ENCODE measurements around the gene RNF223.

RNF223 gene

DNA sequence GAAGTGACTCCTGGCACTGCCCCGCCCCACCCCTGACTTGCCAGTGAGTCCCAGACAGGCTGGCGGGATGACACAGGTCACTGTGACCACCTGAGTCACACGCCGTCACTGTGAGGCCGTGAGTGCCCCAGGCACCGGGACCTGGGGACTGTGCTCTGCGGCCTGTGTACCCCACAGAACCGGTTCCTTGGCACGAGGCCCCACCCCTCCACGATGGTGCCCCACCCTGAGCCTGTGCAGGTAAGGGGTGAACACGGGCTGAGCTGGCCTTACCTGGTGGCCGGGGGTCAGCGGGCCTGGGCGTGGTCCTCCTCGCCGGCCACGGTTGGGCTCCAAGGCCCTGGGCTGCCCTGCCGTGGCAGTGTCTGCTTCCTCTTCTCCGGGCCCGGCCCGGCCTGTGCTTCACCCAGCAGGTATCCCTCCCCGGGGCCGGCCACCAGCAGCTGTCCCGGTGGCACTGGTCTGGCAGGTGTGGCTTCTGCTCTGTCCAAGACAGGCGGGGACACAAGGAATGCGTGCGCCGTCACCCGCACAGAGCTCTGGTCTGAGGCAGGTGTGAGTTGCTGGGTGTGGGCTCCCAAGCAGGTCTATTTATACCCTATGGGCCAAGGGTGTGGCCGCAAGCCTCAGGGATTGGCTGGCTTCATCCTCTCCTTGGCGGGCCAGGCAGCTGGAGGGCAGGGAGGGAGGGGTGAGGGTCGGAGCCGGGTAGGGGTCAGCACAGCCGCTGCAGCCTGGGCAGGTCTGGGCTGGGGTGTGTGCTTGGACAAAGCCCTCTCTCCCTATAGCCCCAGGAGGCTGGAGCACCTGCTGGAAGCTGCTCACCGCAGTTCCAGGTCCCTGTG lies at the start of gene RNF223:
TSS of gene RNF223 (minus strand) at position 564 of the 845 bp plus-strand sequence. CDS start 1,740 bp downstream, outside the sequence.
- DNase-seq, result peak; percentile 18

DNA sequence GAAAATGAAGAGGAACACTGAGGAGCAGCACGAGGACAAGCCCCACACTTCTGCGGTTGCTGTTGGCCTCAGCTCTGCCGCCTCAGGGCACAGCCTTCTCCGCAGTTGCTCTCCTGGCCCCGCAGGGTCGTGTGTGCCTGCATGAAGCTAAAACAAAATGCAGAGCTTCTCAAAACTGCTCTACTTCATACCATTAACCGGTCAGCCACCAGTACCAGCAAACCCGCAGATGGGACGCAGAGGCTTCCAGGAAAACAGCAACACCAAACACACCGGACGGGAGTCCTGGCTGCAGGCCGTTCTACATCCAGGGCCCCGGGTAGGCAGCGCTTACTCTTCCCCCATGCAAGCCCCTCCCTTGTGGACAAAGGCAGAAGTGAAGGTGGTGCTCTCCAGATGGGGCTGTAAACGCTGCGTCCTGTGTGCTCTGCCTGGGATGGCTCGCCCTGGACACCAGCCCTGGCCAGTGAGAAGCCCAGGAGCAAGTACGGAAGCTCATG lies 48.9 kb upstream of the RNF223 start:
- DNase-seq, result no peak

- DNase-seq, result peak; percentile 69
These were observed 48.1 kb upstream of the RNF223 start for GRCh38 chr1:1122078-1122811.

DNA sequence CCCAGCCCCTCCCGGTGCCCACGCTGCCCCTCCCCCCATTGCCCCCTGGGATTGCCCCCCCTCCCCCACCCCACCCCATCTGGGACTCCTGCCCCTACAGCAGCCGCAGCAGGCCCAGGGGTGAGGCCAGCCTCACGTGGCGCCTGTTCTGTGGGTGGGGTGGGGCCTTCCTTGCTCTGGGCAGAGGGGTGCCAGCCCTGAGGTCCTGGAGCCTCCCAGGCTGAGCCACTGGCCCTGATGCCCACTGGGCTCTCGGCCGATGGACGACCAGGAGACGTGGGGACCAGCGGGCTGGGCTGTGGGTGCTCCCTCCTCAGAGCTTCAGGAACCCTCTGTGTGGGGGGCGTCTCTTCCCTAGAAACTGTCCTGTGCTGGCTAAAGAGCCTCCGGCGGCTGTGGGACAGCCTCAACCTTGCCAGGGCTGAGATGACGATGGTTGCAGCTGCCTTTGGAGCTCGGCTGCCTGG lies 47.5 kb upstream of the RNF223 start:
- DNase-seq, result no peak

DNA sequence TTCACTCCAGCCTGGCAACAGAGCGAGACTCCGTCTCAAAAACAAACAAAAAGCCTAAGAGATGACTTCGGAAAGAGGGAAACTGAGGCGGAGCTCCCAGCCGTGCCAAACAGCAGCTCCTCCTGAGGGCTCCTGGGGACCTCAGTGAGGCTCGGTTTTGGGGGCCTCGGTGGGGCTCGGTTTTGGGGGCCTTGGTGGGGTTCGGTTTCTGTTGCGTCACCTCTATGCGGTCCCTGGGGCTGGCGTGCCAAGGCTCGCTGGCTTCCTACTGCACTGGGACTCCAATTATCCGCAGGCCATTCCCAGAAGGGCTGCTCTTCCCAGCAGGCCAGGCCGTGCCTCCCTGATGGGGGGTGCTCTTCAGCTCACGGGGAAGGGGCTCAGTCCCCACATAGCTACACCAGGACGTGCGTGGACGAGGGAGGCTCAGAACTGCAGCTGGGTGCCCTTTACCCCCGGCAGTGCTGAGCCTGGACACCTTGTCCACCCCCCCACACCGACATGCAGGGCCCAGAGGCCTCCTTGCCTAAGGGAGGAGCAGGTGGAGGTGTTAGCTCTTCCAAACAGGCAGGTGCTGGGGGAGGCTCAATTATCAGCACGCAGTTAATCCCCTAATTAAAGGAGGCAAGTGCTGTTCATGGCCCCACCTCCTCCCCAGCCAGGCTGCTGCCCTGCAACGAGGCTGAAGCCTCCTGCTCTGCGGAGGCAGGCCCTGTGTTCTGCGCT lies 46.9 kb upstream of the RNF223 start:
- DNase-seq, result no peak

- no peak for DNase-seq
These were observed 46.0 kb upstream of the RNF223 start for GRCh38 chr1:1120096-1120495.

- no peak for DNase-seq
These were observed 45.3 kb upstream of the RNF223 start for GRCh38 chr1:1119272-1119890.

DNA sequence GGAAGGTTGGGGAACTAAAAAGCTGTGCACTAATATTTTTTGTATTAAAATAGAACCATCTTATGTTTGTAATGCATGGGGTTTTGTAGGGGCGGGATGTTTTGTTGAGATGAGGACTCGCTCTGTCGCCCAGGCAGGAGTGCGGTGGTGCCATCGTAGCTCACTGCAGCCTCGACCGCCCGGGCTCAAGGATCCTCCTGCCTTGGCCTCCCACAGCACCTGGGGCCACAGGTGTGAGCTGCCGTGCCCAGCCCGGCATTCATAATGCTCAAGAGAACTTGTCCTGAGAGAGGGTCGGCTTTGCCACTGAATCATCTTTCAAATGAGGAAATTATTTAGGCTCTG lies 44.7 kb upstream of the RNF223 start:
- no peak for DNase-seq

DNA sequence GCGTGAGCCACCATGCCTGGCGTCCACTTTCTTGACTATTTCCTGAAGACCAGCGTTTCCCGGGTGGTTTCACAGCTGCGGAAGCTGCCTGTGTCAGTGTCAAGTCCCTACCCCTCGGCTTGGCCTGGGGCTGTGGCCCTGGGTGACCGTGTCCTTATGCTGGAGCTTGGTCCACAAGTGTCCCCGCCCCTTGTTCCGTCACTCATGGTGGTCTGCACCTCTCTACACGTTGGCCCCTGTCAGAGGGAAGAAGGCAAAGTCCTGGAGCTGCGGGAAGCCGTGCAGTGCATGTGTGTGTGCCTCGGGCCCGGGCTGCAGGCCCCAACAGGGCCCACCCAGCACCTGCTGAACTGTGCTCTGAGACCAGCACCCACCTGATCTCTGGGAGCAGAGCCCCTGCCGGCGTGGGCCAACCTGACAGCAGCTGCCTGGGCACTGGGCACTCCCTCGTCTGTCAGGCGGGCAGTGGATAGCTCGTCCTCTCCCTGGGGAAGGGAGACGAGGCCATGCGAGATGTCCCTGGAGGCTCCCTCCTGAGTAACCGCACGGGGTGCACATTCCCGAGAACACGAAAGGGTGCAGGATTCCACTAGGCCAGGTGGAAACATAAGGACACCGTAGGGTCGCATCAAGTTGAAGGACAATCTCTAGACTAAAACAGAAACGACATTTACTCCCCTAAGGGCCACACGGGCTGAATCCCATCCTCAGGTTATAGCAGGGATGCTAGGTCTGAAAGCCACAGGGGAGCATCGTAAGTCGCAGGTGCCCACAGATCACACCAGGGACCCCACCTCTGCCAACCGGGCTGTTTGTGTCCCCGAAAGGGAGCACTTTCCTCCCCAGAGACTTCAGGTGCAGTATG lies 44.1 kb upstream of the RNF223 start:
- no peak for DNase-seq

- no peak for DNase-seq
These were observed 43.3 kb upstream of the RNF223 start for GRCh38 chr1:1117469-1117831.

DNA sequence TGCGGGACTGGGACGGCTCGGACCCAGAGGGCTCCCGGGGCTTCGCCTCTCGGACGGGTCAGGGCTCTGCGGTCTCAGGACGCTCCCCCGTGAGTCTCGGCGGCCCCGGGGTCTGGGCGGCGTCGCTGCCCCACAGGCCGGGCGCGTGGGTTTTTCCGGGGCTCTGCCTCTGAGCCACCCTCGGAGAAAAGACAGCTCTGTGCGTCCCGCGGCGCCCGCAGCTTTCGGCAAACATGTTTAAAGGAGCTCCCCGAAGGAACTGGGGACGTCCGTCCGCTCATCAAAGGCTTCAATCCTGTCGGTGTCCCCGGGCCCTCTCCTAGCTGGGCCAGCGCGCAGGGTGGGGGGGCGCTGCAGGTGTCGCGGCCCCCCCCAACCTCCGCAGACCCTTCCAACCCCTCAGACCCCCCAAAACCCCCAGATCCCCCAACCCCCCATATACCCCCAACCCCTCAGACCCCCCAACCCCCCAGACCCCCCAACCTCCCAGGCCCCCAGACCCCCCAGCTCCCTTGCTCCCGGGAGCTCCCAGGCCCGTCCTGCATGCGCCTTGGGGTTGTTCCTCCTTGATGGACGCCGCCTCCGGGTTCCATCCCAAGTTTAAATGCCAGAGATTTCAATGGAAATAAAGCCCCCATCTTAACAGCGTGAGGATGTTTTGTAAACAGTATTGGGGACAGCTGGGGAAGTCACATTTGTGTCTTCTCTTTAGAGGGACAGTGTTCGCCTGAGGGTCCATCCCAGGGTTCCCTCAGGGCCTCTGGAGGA lies 42.8 kb upstream of the RNF223 start:
- DNase-seq, result no peak

DNA sequence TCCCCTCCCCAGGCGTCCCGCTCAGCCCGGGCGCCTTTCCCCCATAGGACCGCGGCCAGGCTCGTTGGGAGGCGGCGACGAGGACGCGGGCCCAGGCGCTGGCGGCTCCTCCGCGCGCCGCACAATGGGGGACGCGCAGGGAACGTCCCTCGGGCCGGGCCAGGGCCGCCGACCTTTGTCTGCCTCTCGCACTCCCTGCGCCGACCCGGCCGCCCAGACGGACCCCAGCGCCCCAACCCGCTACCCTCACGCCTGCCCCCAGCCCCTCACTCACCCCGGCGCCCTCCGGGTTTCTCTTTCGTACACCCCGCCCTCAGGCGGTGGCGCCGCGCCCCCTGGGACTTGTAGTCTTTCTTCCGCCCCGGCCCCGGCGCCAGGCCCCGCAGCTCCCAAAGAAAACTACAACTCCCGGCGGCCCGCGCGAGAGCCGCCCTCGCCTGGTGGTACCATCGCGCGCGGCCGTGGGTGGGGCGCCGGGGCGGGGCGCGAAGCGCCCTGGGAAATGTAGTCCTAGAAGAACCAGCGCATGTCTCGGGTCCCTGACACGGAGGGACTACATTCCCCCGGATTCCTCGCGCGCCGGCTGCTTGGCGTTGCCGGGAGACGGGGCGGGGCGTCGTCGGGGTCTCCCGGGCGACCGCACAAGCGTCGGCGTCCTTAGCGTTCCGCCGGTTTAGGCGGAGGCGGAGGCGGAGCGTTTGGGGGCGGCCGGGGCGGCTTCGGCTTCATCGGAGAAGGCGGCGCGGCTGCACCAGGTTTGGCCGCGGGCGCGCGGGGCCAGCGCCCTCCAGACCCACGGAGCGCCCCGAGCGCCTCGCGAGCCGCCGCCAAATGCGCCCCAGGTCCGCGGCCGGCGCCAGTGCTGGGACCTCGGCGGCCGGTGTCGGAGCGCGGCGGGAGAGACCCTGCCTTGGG lies 41.9 kb upstream of the RNF223 start, which contains the start of gene C1orf159:
TSS of gene C1orf159 (minus strand) at position 304 of the 915 bp plus-strand sequence. CDS start 24,546 bp downstream, outside the sequence.
- peak; percentile 97 for DNase-seq

- no peak for DNase-seq
These were observed 41.2 kb upstream of the RNF223 start for GRCh38 chr1:1115136-1115785.

GRCh38 chr1:1114431-1114830 lies 40.3 kb upstream of the RNF223 start:
- DNase-seq, result no peak

- no peak for DNase-seq
These were observed 38.3 kb upstream of the RNF223 start for GRCh38 chr1:1112237-1112985.

DNA sequence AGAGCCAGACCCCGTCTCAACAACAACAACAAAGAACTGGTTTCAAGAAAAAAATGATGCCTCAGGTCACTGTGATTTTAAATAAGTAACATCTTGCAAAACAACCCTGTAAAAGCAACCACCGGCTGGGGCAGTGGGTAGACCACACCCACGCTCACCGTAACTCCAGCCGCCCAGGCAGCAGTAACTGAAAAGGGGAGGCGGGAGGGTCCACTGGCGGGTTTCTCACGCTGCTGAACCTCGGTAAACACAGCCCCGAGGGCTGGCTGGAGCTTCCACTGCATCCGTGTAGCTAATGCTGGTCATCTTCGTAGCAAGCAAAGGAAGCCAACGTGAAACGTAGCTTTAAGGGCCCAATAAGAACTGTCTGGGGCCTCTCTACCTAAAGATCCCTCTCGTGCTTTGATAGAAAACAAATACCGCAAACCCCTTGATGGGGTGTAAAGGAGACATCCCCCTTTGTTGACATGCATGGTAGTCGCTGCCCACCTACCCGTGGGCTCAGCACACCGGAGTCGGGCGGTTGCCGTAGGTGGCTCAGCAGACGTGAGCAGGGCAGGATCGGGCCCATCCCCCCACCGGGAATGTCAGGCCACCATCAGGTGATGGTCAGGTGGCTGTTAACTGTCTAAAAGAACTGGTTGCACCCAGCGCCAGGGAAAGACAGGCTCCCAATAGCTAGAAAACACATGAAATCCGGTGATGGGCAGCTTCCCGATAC lies 37.6 kb upstream of the RNF223 start:
- DNase-seq, result no peak

DNA sequence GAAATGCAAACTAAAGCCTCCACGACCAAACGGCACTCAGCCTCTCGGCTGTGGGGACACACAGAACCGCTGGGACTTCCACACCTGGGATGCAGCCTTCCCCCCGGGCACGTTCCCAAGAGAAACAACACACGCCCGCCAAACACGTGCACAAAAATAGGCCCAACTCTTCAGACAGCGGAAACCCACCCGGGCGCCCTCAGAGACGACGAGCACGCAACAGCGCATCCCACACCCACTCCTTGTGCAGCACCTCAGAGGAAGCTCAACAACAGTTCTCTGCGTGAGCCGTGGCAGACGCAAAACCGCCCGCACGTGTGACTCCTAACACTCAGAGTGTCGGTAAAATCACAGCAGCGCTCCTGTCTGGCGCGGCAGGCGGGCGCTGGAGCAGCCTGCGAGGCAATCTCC lies 36.5 kb upstream of the RNF223 start:
- DNase-seq, result no peak

DNA sequence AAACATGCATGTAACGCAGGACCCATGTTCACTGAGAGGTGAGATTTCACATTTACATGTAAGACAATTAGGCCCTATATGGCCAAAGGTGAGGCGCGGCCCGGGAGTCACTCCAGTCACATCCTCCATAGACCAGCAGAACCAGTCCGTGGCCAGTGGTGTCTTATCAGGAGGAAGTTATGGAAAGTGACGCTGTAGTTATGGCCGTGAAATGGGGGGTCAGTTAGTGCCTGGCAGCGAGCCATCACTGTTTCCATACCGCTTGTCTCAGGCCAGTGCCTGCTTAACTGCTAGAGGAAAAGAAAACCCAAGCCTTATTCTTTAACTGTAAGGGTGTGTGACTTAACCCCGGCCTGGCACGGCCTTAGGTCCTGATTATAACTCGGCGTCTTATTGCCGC lies 35.6 kb upstream of the RNF223 start:
- no peak for DNase-seq

Data from DMS79 (cell line).